MM.1S (cell line): ENCODE results near the gene FOXL1.

ENCODE experiments used
- DNase-seq: peaks from one replicate; pipeline ENCODE4 v3.0.0-alpha.2; 2015
- H2AFZ ChIP-seq: fragments of 300-600 bp; sonication (generic); 2 replicates; pipeline ENCODE4 v1.6.0; 2016; ENCODE audit warnings: antibody characterized with exemption, low read length
- H3F3A ChIP-seq: fragments of 300-600 bp; sonication (generic); 2 replicates; pipeline ENCODE4 v1.6.1; 2016; ENCODE audit warnings: mild to moderate bottlenecking, antibody characterized with exemption, low read length, moderate library complexity, mixed read lengths; ENCODE audit not compliant: insufficient read depth
- H3K27ac ChIP-seq: fragments of 300-600 bp; sonication (generic); 2 replicates; pipeline ENCODE4 v1.5.1; 2016; ENCODE audit warnings: mild to moderate bottlenecking, low read length
- H3K27me3 ChIP-seq: fragments of 300-600 bp; sonication (generic); replicated peaks from 2 replicates; pipeline ENCODE4 v1.6.0; 2016; ENCODE audit warnings: low read length; ENCODE audit not compliant: insufficient read depth
- H3K36me3 ChIP-seq: fragments of 300-600 bp; sonication (generic); replicated peaks from 2 replicates; pipeline ENCODE4 v1.6.1; 2016; ENCODE audit warnings: mild to moderate bottlenecking, low read length, mixed read lengths; ENCODE audit not compliant: insufficient read depth
- H3K4me1 ChIP-seq: fragments of 300-600 bp; sonication (generic); 2 replicates; pipeline ENCODE4 v1.6.1; 2016; ENCODE audit warnings: low read length, mixed read lengths
- H3K4me2 ChIP-seq: fragments of 300-600 bp; sonication (generic); 2 replicates; pipeline ENCODE4 v1.6.0; 2016; ENCODE audit warnings: low read depth, low read length
- H3K4me3 ChIP-seq: fragments of 300-600 bp; sonication (generic); 2 replicates; pipeline ENCODE4 v1.5.1; 2016; ENCODE audit warnings: low read length, mixed read lengths
- H3K79me2 ChIP-seq: fragments of 300-600 bp; sonication (generic); 2 replicates; pipeline ENCODE4 v1.6.1; 2016; ENCODE audit warnings: mixed run types, low read length, mixed read lengths
- H3K9ac ChIP-seq: fragments of 300-600 bp; sonication (generic); 2 replicates; pipeline ENCODE4 v1.6.1; 2016; ENCODE audit warnings: low read length, mixed read lengths
- H3K9me2 ChIP-seq: fragments of 300-600 bp; sonication (generic); replicated peaks from 2 replicates; pipeline ENCODE4 v1.6.1; 2016; ENCODE audit warnings: mild to moderate bottlenecking, low read length, mixed read lengths; ENCODE audit not compliant: insufficient read depth
- H3K9me3 ChIP-seq: fragments of 300-600 bp; sonication (generic); replicated peaks from 2 replicates; pipeline ENCODE4 v1.6.1; 2016; ENCODE audit warnings: mild to moderate bottlenecking, low read length, mixed read lengths; ENCODE audit not compliant: insufficient read depth
- H4K20me1 ChIP-seq: fragments of 300-600 bp; sonication (generic); 2 replicates; pipeline ENCODE4 v1.6.1; 2016; ENCODE audit warnings: mild to moderate bottlenecking, low read length, moderate library complexity, mixed read lengths; ENCODE audit not compliant: insufficient read depth
- CTCF ChIP-seq: fragments of 300-600 bp; sonication (generic); IDR thresholded peaks from 2 replicates; pipeline ENCODE4 v1.5.1; 2016; ENCODE audit warnings: antibody characterized with exemption, low read length, mixed read lengths
- EZH2 ChIP-seq: fragments of 300-600 bp; sonication (generic); optimal IDR thresholded peaks from 2 replicates; pipeline ENCODE3; 2017; ENCODE audit warnings: low read depth, mild to moderate bottlenecking, antibody characterized with exemption, low read length, mixed read lengths
- EZH2phosphoT487 ChIP-seq: fragments of 300-600 bp; sonication (generic); IDR thresholded peaks from 2 replicates; pipeline ENCODE4 v1.6.1; 2018; ENCODE audit warnings: antibody characterized with exemption, low read length

Gene FOXL1

GRCh38 chr16:86601356-86601755, 23.0 kb downstream of the FOXL1 start:
- H2AFZ ChIP-seq: no peak overlapping the region
- no peak overlapping the region for H3K4me3 ChIP-seq
- no peaks in the 10 kb centered on the region for H3F3A ChIP-seq
- TF ChIP-seq EZH2 (no peak), EZH2phosphoT487 (no peak), CTCF (no peak)
- no peak overlapping the region for H3K4me2 ChIP-seq
- H3K27me3 ChIP-seq: peaks cover 16% of the 10 kb centered on the region
- H3K79me2 ChIP-seq: no peaks in the 10 kb centered on the region
- no peak overlapping the region for H3K9ac ChIP-seq
- no peaks in the 10 kb centered on the region for H3K4me1 ChIP-seq
- DNase-seq: no peak
- H3K9me3 ChIP-seq: no peaks in the 10 kb centered on the region
- no peaks in the 10 kb centered on the region for H3K9me2 ChIP-seq
- H3K27ac ChIP-seq: no peak overlapping the region
- H4K20me1 ChIP-seq: no peaks in the 10 kb centered on the region
- no peaks in the 10 kb centered on the region for H3K36me3 ChIP-seq

GRCh38 chr16:86602521-86602920, 24.2 kb downstream of the FOXL1 start:
- no peaks in the 10 kb centered on the region for H4K20me1 ChIP-seq

GRCh38 chr16:86604436-86605193, 26.3 kb downstream of the FOXL1 start:
- Histone ChIP-seq H3K27me3 (peaks cover 19% of the 10 kb centered on the region), H4K20me1 (no peaks in the 10 kb centered on the region), H3K79me2 (no peaks in the 10 kb centered on the region), H3K9me2 (no peaks in the 10 kb centered on the region), H3F3A (no peaks in the 10 kb centered on the region), H3K9ac (no peak overlapping the region; the same call in 1 of the 2 replicates), H3K4me3 (peak overlapping the region; percentile 71), H2AFZ (peak overlapping the region; percentile 77), H3K4me1 (no peaks in the 10 kb centered on the region), H3K36me3 (no peaks in the 10 kb centered on the region), H3K27ac (no peak overlapping the region), H3K4me2 (peak overlapping the region; percentile 74), H3K9me3 (no peaks in the 10 kb centered on the region)
- TF ChIP-seq CTCF (no peak), EZH2 (no peak), EZH2phosphoT487 (no peak)
- DNase-seq: peak; percentile 33

More at GRCh38 chr16:86602521-86602920, 24.2 kb downstream of the FOXL1 start:
- Histone ChIP-seq H3K9me3 (no peaks in the 10 kb centered on the region), H3K36me3 (no peaks in the 10 kb centered on the region), H3K79me2 (no peaks in the 10 kb centered on the region), H3F3A (no peaks in the 10 kb centered on the region), H3K4me3 (no peak overlapping the region), H3K9me2 (no peaks in the 10 kb centered on the region), H3K4me1 (no peaks in the 10 kb centered on the region), H3K9ac (no peak overlapping the region), H2AFZ (no peak overlapping the region), H3K4me2 (no peak overlapping the region), H3K27ac (no peak overlapping the region), H3K27me3 (peaks cover 16% of the 10 kb centered on the region)
- TF ChIP-seq CTCF (no peak), EZH2phosphoT487 (no peak), EZH2 (no peak)
- no peak for DNase-seq
